ENCODE measurements around the gene SERF1A. TPM values are rescaled to one million over a fixed set of nuclear protein-coding genes. Genes with fewer than 3 reads are reported as not detected.

The SERF1A gene
- total and polyA plus RNA-seq, 9 donors: 3.0 to 18.5 (median 8.3) TPM

Small RNAs within 50 kb of the gene (small RNA-seq; reads per million reads assigned to genes)
- gene CDH12P1: not detected

Other genes starting within 250 kb of the SERF1A start
- gene SMN1, start 24.4 kb downstream of the SERF1A start, total RNA-seq: 10 to 100 TPM; 28.5 to 51.1 (median 33.5) TPM
- 10 to 100 TPM; 33.4 to 43.1 TPM for gene SMN1, start 24.4 kb downstream of the SERF1A start, polyA plus RNA-seq
- gene NAIP, start 124.7 kb downstream of the SERF1A start, total RNA-seq: 10 to 100 TPM in 6 of 7 donors, 1 to 10 TPM in 1; 8.4 to 21.2 (median 16.0) TPM
- gene NAIP, start 124.7 kb downstream of the SERF1A start, polyA plus RNA-seq: 10 to 100 TPM in 1 of 2 donors, 1 to 10 TPM in 1; 4.0 to 11.6 TPM
- gene GTF2H2, start 167.0 kb downstream of the SERF1A start, total RNA-seq: 10 to 100 TPM in 6 of 7 donors, 1 to 10 TPM in 1; 5.4 to 34.6 (median 17.3) TPM
- gene GTF2H2, start 167.0 kb downstream of the SERF1A start, polyA plus RNA-seq: 1 to 10 TPM; 6.1 to 7.4 TPM